GM19043 (cell line): ENCODE measurements around the gene ADISSP.

Experiments used
- ATAC-seq: cut with Tn5 transposase; IDR thresholded peaks from one replicate; pipeline ENCODE4 v1.9.1; 2021; ENCODE audit warnings: low read depth; ENCODE audit not compliant: unreplicated experiment

The ADISSP gene

DNA sequence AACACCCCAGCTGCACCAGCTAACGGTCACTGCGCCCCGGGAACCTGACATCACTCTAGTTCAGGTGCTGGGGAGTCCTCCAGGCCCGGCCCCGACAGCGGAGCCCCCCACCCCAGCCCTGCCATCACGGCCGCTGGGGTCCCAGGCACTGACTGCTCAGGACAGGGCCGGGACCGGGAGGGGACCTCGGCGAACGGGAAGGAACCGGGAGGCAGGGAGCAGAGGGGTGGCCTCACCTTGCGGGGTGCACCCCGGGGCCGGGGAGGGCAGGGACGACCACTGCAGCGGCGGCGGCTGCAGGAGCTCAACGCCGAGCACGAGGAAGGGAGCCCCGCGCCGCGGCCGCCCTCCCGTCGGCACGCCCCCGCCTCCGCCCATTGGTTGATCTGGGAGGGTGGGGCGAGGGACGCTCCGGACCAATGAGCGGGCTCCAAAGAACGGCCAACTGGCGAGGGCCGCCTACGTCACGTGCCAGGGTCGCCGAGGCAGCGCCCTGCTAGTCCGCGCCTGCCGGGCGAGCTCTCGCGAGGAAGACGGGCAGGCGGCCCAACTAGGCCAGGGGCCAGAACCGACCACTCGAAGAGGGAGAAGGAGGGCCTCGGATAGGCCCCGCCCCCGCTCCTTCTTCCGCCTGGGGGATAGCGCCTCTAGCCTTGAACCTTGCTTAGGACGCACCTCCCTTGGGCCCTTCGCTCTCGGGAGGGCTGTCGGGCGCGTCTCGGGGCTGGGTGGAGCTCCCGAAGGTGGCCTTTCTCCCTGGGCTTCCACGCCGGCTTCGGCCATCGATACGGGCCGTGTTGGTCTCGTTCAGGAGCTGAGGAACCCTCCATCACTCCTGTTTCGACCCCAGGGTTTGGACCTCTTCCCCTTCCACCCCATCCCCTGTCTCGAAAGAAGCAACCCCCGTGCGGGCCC lies at the start of gene ADISSP:
Gene ADISSP (minus strand): TSS at position 327 of the 915 bp plus-strand sequence. CDS start 7,653 bp downstream, outside the sequence.
- ATAC-seq, result peak; percentile 91

DNA sequence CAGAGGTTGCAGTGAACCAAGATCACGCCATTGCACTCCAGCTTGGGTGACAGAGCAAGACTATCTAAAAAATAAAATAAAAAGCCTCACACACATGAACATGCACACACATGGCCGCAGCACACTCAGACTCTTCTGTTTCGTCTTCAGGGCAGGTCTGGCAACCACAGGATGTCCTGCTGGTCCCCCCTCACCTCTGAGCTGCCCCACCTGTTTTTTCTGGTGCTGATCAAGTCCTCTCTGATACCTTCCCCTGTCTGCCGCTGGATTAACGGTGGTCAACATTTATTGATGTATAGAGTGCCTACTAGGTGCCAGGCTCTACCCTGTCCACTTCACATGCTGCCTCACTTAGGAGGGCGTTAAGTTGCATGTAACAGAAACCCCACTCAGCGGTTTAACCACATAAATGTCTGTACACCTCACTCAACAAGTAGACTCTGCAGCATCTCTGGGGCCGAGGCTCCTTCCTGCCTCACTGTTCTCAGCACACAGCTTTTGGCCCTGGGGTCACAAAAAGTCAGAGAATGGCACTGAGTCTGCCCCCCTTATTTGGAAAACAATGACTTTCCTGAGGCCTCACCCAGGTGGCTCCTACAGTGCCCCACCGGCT lies 48.3 kb upstream of the ADISSP start:
- no peak for ATAC-seq

DNA sequence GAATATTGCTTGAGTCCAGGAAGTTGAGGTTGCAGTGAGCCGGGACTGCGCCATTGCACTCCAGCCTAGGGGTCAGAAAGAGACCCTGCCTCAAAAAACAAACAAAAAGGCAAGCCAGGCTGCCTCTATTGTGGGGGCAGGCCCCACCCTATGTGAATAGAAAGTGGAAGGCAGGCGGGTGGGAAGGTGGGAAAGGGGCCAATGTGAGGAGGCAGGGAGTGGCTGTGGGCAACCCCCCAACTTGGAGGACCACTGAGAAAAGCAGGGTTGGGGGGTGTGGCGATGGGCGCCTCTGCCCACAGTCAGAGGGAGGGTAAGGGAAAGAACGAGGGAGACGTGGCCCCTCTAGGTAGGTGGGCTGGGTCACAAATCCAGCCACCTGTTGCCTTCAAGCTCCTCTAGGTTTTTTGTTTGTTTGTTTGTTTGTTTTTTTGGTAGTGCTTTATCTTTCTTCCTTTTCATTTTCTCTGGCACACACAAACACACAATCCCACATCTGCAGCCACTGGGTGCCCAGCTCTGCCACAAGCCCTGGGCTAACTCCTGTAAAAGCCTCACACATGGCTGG lies 47.5 kb upstream of the ADISSP start:
- ATAC-seq, result no peak

DNA sequence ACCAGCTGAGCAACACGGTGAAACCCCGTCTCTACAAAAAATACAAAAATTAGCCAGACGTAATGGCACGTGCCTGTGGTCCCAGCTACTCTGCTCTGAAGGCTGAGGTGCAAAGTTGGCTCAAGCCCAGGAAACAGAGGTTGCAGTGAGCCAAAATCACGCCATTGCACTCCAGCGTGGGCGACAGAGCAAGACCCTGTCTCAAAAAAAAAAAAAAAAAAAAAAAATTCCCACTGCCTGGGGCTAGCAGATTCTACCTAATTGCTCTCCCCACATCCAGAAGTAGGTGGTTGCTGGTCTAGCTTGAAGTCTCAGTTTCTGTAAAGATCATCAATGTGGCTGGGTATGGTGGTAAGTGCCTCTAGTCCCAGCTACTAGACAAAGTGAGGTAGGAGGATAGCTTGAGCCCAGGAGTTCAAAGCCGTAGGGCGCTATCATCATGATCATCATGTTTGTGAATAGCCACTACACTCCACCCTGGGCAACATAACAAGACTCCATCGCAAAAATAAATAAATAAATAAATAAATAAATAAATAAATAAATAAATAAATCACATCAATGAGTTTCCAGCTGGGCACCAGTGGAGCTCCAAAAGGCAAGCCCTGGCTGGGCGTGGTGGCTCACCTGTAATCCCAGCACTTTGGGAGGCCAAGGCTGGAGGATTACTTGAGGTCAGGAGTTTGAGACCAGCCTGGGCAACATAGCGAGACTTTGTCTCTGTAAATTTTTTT lies 46.5 kb upstream of the ADISSP start:
- ATAC-seq, result no peak

DNA sequence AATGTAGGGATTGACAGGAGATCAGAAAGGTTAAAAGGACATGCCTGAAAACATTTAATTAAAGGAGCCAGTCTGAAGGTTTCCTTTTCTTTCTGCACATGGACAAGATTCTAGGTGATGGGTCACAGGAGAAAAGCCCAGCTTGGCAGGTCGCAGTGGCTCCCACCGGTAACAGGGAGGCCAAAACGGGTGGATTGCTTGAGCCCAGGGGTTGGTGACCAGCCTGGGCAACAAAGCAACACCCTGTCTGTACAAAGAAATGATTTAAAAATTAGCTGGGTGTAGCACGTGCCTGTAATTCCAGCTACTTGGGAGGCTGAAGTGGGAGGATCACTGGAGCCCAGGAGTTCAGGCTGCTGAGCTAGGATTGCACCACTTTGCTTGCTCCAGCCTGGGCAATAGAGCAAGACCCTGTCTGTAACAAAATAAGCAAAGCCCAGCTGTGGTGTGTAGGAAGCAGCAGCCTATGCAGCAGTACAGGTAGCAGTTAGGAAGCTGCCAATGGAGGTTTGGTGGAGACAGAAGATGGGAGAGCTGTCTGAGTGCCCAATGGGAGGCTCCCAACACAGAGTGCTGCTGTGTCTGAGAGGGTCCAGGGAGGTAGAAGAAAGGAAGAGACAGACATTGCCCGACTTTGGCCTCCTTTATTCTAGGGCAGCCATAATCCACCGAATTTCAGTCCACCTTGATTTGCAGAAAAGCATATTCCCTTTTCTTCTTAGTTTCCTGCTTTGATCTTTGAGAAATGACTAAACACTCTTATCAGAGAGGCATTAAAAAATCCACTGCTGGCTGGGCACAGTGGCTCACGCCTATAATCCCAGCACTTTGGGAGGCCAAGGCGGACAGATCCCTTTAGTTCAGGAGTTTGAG lies 45.7 kb upstream of the ADISSP start:
- ATAC-seq, result no peak

DNA sequence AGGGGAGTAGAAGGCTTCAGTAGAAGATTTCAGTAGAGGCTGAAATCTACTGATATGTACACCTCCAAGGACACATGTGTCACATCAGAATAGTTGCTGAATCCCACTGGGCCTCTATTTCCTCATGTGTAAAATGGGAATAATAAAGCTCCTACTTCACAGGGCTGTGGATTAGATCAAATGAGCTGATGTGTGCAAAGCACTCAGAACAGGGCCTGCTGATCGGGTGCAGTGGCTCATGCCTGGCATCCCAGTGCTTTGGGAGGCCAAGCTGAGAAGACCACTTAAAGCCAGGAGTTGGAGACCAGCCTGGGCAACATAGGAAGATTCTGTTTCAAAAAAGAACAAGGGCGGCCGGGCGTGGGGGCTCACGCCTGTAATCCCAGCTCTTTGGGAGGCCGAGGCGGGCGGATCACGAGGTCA lies 44.7 kb upstream of the ADISSP start:
- ATAC-seq, result no peak

DNA sequence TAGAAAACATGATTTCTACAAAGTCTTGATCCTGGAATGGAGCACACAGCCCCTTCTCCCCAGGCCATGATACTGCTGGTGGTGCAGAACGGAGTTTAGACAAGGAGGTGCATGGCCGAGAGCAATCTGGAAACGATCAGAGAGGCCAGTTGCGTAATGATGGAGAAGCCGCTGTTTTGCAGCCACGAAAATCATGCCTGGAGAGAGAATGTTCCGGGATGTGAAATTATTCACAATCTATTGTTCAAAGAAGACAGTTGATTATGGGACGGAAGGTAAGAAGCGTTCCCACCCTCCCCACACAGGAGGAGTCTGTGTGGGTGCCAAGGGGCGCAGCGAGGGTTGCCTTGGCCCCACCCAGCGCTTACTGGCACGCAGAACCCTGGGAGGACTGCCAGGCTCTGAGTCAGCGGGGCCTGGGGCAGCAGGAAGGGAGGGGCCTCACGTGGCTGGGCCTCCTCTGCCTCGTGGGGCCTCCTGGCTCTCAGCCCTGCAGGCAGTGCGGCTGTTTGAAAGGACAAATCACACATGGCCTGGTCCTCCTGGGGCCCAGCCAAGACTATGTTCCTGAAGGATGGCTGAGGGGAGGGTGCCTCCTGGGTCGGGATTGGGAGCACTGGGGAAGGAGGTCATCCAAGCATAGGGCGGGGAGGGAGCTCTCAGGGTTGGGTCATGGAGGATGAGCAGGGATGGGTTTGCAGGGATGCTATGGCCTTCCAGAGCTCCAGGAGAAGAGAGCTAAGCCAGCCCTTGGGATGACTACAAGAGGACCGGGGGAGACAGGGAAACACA lies 44.1 kb upstream of the ADISSP start:
- ATAC-seq, result no peak

DNA sequence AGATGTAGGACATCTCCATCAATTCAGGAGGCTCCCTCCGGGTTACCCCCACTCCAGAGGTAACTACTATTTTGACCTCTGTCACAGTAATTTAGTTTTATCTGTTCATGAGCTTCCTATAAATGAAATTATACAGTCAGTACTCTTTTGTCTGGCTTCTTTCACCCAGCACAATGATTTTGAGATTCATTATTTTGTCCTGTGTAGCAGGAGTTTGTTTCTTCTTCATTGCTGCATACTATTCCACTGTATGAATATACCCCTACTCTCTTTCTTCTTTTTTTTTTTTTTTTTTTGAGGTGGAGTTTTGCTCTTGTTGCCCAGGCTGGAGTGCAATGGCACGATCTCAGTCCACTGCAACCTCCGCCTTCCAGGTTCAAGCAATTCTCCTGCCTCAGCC lies 41.0 kb upstream of the ADISSP start:
- ATAC-seq, result no peak

DNA sequence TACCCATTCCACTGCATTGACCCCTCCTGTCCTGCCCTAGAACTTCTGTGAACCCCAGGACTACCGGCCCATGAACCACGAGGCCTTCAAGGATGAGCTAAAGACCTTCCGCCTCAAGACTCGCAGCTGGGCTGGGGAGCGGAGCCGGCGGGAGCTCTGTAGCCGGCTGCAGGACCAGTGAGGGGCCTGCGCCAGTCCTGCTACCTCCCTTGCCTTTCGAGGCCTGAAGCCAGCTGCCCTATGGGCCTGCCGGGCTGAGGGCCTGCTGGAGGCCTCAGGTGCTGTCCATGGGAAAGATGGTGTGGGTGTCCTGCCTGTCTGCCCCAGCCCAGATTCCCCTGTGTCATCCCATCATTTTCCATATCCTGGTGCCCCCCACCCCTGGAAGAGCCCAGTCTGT lies 37.2 kb upstream of the ADISSP start:
- ATAC-seq, result no peak

DNA sequence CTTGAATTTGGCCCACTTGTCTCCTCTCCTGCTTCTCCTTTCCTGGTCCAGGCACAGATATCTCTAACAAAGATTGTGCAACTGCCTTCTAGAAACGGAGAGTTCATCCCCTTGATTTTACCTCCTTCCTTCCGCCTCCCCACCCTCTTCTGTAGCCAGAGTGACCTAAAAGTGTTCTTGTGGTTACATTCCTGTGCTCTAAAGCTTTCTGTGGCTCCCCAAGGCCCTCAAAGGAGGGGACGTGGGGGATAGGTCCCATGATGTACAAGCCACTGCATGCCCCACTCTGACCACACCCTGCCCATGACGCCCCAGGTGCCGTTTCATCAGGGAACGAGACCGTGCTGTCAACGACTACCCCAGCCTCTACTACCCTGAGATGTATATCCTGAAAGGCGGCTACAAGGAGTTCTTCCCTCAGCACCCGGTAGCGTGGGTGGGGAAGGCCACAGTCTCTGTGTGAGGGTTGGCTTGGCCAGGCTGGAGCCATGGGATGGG lies 36.8 kb upstream of the ADISSP start:
- no peak for ATAC-seq

DNA sequence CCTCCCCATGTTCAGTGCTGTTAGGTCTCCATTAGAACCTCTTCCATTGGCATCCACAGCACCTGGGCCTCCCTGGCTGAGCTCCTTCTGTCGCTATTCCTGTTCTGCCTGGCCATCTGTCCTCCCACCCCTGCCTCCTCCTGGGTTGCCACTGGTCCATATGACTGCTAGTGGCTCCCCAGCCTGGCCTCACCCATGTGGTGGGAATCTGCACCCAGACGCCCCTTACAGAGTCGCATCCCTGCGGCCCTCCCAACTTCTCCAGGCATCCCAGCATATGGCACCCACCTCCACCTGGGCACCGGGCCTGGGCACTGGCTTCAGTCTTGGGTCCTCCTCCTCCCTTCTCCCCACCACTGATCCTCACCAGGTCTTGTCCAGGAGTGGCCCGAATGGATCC lies 36.3 kb upstream of the ADISSP start:
- ATAC-seq, result no peak

DNA sequence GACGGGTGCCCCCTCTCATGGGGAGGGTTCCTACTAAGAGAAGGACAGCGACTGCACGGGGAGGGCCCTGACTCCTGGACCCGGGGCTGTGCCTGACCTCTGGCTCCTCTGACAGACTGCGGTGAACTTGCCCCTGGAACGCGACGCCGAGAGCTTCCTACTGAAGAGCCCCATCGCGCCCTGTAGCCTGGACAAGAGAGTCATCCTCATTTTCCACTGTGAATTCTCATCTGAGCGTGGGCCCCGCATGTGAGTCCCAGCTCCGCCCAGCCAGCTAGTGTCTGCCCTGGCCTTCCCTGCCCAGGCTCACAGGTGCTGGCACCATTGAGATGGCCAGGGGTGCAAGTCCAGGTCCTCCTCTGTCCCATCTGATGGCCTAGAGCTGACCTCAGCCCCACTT lies 35.7 kb upstream of the ADISSP start:
- no peak for ATAC-seq

DNA sequence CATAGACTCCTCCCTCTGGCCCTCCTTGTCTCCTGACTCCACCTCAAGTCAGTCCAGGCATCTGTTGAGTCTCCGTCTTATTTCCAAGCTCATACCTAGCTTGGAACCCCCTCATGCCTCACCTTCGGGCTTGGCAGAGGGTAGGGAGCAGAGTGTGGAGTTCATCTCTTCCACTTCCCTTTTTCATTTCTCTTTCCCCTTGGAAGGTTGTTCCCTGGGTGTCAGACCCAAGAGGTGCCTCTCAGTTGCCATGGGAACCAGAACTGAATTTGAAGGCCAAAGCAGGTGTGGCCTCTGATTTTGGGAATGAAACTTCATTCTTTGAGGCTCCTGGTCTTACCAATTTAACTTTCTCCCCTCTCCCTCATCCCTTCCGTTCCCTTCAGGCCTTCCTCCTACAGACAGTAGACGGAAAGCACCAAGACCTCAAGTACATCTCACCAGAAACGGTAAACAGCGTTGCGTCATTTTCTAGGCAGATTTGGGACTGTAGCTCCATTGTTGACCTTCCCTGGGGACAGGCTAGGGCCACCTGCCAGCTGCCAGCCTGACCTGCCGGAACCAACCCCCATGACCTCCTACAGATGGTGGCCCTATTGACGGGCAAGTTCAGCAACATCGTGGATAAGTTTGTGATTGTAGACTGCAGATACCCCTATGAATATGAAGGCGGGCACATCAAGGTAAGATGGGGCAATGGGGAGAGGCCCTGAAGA lies 35.1 kb upstream of the ADISSP start:
- no peak for ATAC-seq

DNA sequence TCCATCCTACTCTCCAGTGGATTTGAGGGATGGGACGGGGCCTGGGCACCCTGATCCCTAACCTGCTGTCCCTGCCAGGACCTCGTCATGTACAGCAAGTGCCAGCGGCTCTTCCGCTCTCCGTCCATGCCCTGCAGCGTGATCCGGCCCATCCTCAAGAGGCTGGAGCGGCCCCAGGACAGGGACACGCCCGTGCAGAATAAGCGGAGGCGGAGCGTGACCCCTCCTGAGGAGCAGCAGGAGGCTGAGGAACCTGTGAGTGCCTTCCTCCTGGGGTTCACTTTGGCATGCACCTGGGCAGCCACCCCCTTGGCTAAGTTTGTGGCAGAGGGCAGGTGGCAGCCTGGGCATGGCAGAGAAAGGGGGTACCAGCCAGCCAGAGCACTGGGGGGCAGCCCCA lies 34.3 kb upstream of the ADISSP start:
- no peak for ATAC-seq

DNA sequence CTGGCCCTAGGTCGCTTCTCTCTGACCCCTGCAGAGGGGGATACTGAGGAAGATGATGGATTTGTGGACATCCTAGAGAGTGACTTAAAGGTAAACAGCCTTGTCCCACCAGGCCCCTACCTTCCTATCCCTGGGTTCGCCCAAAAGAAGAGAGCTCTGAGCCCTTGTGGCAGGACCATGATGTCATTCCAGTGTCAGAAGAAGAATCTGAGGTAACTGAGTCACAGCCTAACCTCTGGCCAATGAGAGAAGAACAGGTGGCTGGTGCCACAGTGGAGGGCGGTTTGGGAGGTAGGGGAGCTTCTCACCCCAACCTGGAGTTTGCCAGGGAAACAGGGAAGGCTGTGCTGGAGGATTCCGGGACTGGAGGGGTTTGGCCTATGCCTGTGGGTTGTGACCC lies 33.7 kb upstream of the ADISSP start:
- no peak for ATAC-seq

DNA sequence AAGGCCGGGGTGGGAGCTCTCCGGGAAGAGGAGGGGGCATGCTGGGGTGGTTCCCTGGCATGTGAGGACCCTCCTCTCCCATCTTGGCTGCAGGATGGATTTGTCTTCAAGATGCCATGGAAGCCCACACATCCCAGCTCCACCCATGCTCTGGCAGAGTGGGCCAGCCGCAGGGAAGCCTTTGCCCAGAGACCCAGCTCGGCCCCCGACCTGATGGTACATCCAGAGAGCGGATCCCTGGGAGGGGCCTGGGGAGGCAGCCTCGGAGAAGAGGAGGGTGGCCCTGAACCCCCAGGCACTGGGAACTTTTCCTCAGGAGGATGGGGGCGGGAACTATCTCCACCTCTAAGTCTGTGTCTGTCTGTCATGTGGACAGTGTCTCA lies 33.3 kb upstream of the ADISSP start:
- ATAC-seq, result no peak

DNA sequence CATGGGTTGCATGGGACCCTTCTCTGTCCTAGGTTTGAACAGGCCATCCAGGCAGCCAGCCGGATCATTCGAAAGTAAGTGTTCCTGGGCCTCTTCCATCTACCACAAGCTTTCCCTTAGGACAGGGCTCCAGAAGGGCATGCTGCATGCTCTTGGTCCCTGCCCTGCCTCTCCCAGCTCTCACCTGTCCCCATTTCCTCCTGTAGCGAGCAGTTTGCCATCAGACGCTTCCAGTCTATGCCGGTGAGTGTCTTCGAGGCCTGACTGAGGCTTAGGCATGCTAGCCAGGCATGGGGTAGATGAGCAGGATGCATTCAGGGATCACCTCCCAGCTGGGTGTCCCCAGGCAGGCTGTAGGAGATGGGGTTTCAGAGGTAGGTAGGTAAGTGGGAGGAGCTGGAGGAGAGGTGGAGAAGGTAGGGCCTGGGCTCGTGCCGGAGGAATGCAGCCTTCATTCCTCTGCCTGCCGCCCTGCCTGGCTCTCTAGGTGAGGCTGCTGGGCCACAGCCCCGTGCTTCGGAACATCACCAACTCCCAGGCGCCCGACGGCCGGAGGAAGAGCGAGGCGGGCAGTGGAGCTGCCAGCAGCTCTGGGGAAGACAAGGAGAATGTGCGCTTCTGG lies 32.8 kb upstream of the ADISSP start:
- no peak for ATAC-seq

DNA sequence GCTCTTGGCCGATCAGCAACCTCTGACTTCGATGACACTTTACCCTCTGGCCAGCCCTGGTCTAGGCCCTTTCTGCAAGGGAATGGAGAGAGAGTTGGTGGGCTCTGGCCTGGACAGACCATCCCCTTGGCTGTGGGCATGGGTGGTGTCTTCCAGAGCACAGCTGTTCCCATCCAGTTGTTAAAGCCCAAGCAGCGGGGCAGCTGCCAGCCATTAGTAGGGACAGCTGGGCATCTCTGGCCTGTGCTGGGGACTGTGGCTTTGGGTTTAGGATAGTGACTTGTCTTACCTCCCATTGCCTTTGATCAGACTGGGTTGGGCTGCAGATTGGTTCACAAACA lies 31.3 kb upstream of the ADISSP start:
- ATAC-seq, result no peak
